ENCODE results near the gene TOR1B.

The TOR1B gene

DNA sequence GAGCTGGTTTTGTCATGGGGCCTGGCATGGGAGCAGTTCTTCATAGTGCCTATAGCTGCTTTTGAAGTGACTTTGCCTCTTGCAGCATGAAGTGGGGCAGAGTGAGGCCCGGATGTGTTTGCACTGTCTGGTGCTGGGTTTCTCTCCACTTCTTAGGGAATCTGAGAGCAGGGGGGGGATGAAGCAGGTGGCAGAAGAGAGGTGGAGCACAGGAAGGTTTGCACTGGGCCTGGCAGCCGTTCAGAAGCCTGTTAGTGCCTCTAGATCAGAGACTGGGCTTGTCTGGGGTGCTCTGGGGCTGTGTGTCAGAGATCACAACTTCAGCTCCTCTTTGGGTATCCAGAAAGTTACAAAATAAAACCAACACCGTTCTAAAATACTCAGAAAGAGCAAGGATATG is 50.6 kb downstream of the TOR1B start:
- no peak for ATAC-seq
- TF ChIP-seq ZFP3 (CRISPR knock-in tag; IDR thresholded peaks at IDR 0.05) = no peak

DNA sequence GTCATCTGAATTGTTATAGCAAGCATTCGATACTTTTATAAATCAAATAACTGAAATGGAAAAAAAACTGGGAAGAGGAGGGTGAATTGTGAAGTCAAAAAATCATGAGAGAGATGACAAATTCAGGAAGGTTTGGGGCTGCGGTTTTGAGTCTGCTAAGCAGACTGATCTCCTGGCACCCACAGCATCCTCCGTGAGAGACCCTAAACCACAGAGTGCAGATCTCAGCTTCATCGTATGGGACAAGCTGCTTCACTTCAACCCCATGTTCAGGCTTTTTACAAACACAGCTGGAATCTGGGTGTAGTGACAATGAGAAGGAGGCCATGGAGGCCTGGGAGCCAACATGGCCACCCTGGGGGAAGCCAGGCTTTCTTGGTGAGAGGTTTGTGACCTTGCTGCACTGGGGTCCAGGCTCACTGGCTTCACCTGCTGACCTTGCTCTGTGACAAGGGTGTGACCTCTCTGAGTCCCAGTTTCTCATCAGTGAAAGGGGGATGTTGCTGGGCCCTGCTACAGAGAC is 51.7 kb downstream of the TOR1B start:
- TF ChIP-seq CSDC2 (CRISPR knock-in tag; IDR thresholded peaks at IDR 0.05) (no peak), ESRRG (CRISPR knock-in tag; IDR thresholded peaks at IDR 0.05) (no peak), GLIS3 (CRISPR knock-in tag; IDR thresholded peaks at IDR 0.05) (no peak), ISL1 (CRISPR knock-in tag; IDR thresholded peaks at IDR 0.05) (no peak), ZNF565 (CRISPR knock-in tag; conservative IDR thresholded peaks at IDR 0.05; ENCODE audit: low read depth) (no peak), OSR1 (CRISPR knock-in tag; IDR thresholded peaks at IDR 0.05) (no peak), ARNTL (CRISPR knock-in tag; IDR thresholded peaks at IDR 0.05; ENCODE audit: borderline replicate concordance, low read depth) (no peak), BACH2 (CRISPR knock-in tag; IDR thresholded peaks at IDR 0.05; ENCODE audit: borderline replicate concordance) (no peak), TCF4 (CRISPR knock-in tag; IDR thresholded peaks at IDR 0.05; ENCODE audit: borderline replicate concordance) (no peak), ZNF8 (CRISPR knock-in tag; IDR thresholded peaks at IDR 0.05) (no peak), ZNF70 (CRISPR knock-in tag; IDR thresholded peaks at IDR 0.05) (no peak)
- TF ChIP-seq, protein P1, sequence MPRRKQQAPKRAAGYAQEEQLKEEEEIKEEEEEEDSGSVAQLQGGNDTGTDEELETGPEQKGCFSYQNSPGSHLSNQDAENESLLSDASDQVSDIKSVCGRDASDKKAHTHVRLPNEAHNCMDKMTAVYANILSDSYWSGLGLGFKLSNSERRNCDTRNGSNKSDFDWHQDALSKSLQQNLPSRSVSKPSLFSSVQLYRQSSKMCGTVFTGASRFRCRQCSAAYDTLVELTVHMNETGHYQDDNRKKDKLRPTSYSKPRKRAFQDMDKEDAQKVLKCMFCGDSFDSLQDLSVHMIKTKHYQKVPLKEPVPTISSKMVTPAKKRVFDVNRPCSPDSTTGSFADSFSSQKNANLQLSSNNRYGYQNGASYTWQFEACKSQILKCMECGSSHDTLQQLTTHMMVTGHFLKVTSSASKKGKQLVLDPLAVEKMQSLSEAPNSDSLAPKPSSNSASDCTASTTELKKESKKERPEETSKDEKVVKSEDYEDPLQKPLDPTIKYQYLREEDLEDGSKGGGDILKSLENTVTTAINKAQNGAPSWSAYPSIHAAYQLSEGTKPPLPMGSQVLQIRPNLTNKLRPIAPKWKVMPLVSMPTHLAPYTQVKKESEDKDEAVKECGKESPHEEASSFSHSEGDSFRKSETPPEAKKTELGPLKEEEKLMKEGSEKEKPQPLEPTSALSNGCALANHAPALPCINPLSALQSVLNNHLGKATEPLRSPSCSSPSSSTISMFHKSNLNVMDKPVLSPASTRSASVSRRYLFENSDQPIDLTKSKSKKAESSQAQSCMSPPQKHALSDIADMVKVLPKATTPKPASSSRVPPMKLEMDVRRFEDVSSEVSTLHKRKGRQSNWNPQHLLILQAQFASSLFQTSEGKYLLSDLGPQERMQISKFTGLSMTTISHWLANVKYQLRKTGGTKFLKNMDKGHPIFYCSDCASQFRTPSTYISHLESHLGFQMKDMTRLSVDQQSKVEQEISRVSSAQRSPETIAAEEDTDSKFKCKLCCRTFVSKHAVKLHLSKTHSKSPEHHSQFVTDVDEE (CRISPR knock-in tag; IDR thresholded peaks at IDR 0.05) = no peak
- no peak for ATAC-seq

DNA sequence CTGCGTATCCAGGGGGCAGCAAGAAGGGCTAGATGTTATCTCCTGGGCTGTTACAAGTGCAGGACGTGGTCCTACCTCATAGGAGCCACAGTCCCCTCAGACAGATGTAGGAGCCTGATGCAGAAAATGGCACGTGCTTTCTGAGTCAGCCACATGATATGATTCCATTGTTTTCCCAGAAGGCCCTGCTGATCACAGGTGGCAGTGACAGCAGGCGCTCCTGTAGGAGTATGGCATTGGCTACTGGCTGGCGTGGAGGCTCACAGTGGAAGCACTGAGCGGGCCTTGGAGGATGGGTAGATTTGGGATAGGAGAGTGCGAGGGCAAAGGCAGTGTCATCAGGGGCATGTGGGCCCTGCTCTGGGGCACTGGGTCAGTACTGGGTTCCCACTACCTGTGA is 54.2 kb downstream of the TOR1B start:
- ATAC-seq = no peak
- no peak for TF ChIP-seq ISL1 (CRISPR knock-in tag; IDR thresholded peaks at IDR 0.05)
- no peak for TF ChIP-seq ZFP30 (CRISPR knock-in tag; IDR thresholded peaks at IDR 0.05)
- TF ChIP-seq, protein P2, sequence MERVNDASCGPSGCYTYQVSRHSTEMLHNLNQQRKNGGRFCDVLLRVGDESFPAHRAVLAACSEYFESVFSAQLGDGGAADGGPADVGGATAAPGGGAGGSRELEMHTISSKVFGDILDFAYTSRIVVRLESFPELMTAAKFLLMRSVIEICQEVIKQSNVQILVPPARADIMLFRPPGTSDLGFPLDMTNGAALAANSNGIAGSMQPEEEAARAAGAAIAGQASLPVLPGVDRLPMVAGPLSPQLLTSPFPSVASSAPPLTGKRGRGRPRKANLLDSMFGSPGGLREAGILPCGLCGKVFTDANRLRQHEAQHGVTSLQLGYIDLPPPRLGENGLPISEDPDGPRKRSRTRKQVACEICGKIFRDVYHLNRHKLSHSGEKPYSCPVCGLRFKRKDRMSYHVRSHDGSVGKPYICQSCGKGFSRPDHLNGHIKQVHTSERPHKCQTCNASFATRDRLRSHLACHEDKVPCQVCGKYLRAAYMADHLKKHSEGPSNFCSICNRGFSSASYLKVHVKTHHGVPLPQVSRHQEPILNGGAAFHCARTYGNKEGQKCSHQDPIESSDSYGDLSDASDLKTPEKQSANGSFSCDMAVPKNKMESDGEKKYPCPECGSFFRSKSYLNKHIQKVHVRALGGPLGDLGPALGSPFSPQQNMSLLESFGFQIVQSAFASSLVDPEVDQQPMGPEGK (CRISPR knock-in tag; IDR thresholded peaks at IDR 0.05; ENCODE audit: borderline replicate concordance) = no peak
- TF ChIP-seq ARNTL (CRISPR knock-in tag; IDR thresholded peaks at IDR 0.05; ENCODE audit: borderline replicate concordance, low read depth) = no peak

DNA sequence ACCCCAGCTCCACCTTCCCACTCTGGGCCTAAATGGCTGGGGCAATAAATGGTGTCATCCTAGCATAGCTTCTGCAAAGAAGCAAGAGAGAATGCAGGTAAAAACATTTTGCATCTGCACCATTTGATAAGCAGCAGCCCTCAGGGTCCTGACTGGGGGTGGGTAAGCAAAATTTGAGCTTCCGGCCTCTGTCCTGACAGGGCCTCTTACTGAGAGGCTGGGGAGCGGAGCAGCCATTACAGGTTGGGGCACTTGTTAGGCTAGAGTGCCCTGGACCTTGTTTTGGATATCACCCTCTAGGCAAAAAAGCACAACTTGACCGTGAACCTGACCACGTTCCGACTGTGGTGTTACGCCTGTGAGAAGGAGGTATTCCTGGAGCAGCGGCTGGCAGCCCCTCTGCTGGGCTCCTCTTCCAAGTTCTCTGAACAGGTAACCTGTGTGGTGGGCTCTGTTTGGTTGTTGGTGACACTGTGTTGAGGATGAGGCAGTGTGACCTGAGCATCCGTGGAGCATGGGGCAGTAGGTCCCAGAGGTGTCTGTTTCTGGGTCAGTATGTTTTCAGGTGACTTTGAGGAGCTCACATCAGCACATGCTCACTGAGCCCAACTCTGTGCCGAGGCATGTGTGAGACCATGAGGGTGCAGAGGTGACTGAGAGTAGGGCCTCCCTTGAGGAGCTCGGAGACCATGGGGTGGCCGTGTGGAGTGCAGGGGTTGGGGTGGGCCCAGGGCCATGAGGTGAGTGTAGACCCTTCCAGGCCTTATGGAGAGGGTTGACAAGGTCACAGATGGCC is 55.4 kb downstream of the TOR1B start:
- no peak for ATAC-seq
- no peak for TF ChIP-seq TOX (CRISPR knock-in tag; IDR thresholded peaks at IDR 0.05; ENCODE audit: borderline replicate concordance)
- no peak for TF ChIP-seq ZNF565 (CRISPR knock-in tag; conservative IDR thresholded peaks at IDR 0.05; ENCODE audit: low read depth)
- TF ChIP-seq BACH2 (CRISPR knock-in tag; IDR thresholded peaks at IDR 0.05; ENCODE audit: borderline replicate concordance) = no peak
- TF ChIP-seq GLIS3 (CRISPR knock-in tag; IDR thresholded peaks at IDR 0.05) = no peak
- TF ChIP-seq, protein P3, sequence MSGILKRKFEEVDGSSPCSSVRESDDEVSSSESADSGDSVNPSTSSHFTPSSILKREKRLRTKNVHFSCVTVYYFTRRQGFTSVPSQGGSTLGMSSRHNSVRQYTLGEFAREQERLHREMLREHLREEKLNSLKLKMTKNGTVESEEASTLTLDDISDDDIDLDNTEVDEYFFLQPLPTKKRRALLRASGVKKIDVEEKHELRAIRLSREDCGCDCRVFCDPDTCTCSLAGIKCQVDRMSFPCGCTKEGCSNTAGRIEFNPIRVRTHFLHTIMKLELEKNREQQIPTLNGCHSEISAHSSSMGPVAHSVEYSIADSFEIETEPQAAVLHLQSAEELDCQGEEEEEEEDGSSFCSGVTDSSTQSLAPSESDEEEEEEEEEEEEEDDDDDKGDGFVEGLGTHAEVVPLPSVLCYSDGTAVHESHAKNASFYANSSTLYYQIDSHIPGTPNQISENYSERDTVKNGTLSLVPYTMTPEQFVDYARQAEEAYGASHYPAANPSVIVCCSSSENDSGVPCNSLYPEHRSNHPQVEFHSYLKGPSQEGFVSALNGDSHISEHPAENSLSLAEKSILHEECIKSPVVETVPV (CRISPR knock-in tag; IDR thresholded peaks at IDR 0.05) = no peak
- TF ChIP-seq PPARA (CRISPR knock-in tag; IDR thresholded peaks at IDR 0.05; ENCODE audit: borderline replicate concordance) = no peak
- TF ChIP-seq ISL1 (CRISPR knock-in tag; IDR thresholded peaks at IDR 0.05) = no peak
- TF ChIP-seq, protein P4, sequence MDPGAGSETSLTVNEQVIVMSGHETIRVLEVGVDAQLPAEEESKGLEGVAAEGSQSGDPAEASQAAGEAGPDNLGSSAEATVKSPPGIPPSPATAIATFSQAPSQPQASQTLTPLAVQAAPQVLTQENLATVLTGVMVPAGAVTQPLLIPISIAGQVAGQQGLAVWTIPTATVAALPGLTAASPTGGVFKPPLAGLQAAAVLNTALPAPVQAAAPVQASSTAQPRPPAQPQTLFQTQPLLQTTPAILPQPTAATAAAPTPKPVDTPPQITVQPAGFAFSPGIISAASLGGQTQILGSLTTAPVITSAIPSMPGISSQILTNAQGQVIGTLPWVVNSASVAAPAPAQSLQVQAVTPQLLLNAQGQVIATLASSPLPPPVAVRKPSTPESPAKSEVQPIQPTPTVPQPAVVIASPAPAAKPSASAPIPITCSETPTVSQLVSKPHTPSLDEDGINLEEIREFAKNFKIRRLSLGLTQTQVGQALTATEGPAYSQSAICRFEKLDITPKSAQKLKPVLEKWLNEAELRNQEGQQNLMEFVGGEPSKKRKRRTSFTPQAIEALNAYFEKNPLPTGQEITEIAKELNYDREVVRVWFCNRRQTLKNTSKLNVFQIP (CRISPR knock-in tag; IDR thresholded peaks at IDR 0.05; ENCODE audit: borderline replicate concordance, low read depth) = no peak
- no peak for TF ChIP-seq TCF4 (CRISPR knock-in tag; IDR thresholded peaks at IDR 0.05; ENCODE audit: borderline replicate concordance)
- TF ChIP-seq ZC3H10 (CRISPR knock-in tag; IDR thresholded peaks at IDR 0.05) = no peak
- TF ChIP-seq, protein P5, sequence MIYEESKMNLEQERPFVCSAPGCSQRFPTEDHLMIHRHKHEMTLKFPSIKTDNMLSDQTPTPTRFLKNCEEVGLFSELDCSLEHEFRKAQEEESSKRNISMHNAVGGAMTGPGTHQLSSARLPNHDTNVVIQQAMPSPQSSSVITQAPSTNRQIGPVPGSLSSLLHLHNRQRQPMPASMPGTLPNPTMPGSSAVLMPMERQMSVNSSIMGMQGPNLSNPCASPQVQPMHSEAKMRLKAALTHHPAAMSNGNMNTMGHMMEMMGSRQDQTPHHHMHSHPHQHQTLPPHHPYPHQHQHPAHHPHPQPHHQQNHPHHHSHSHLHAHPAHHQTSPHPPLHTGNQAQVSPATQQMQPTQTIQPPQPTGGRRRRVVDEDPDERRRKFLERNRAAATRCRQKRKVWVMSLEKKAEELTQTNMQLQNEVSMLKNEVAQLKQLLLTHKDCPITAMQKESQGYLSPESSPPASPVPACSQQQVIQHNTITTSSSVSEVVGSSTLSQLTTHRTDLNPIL (CRISPR knock-in tag; IDR thresholded peaks at IDR 0.05; ENCODE audit: low read depth) = no peak
- TF ChIP-seq ARNTL (CRISPR knock-in tag; IDR thresholded peaks at IDR 0.05; ENCODE audit: borderline replicate concordance, low read depth) = no peak
- no peak for TF ChIP-seq CSDC2 (CRISPR knock-in tag; IDR thresholded peaks at IDR 0.05)
- TF ChIP-seq, protein P1 (CRISPR knock-in tag; IDR thresholded peaks at IDR 0.05) = no peak
- TF ChIP-seq ZNF8 (CRISPR knock-in tag; IDR thresholded peaks at IDR 0.05) = no peak
- TF ChIP-seq SNAI2 (CRISPR knock-in tag; IDR thresholded peaks at IDR 0.05) = no peak
